ENCODE measurements around the gene BMX. TPM values are rescaled to one million over a fixed set of nuclear protein-coding genes. Genes with fewer than 3 reads are reported as not detected.

Gene BMX
- total RNA-seq, 1 experiment from 2014 or later = 0.08 TPM

GRCh38 chrX:15570145-15570544, 69.5 kb downstream of the BMX start:
- Histone ChIP-seq H3K36me3 (no peaks in the 10 kb centered on the region), H3K9me3 (replicated peaks) (no peaks in the 10 kb centered on the region), H3K27ac (no peak overlapping the region), H3K4me1 (no peaks in the 10 kb centered on the region; the same call in none of the 2 replicates), H3K27me3 (no peaks in the 10 kb centered on the region), H3K4me3 (no peak overlapping the region)
- no peak for DNase-seq

- Histone ChIP-seq H3K27me3 (no peaks in the 10 kb centered on the region), H3K4me1 (peaks cover 24% of the 10 kb centered on the region), H3K36me3 (no peaks in the 10 kb centered on the region), H3K9me3 (replicated peaks) (no peaks in the 10 kb centered on the region), H3K4me3 (no peak overlapping the region), H3K27ac (no peak overlapping the region)
- no peak for DNase-seq
Observed at GRCh38 chrX:15574017-15574416, 73.4 kb downstream of the BMX start.

- Histone ChIP-seq H3K27me3 (no peaks in the 10 kb centered on the region), H3K9me3 (replicated peaks) (no peaks in the 10 kb centered on the region), H3K36me3 (no peaks in the 10 kb centered on the region), H3K4me1 (peaks cover 37% of the 10 kb centered on the region), H3K4me3 (no peak overlapping the region), H3K27ac (no peak overlapping the region)
- peak in 1 of 2 experiments; percentile 42 for DNase-seq
Observed at GRCh38 chrX:15576019-15576418, 75.4 kb downstream of the BMX start.

- H3K9me3 ChIP-seq (replicated peaks) = no peaks in the 10 kb centered on the region
- peaks cover 37% of the 10 kb centered on the region for H3K4me1 ChIP-seq
- H3K4me3 ChIP-seq = no peak overlapping the region
- DNase-seq = peak; percentile 74 to 80
- H3K36me3 ChIP-seq = no peaks in the 10 kb centered on the region
- no peaks in the 10 kb centered on the region for H3K27me3 ChIP-seq
- peak overlapping the region; percentile 63 for H3K27ac ChIP-seq
Observed at GRCh38 chrX:15579778-15580747, 79.5 kb downstream of the BMX start.

GRCh38 chrX:15594371-15594770, 93.8 kb downstream of the BMX start:
- no peak overlapping the region for H3K4me3 ChIP-seq
- no peak overlapping the region for H3K27ac ChIP-seq
- H3K4me1 ChIP-seq = peaks cover 6% of the 10 kb centered on the region; the same call in 1 of the 2 replicates
- no peak for DNase-seq
- no peaks in the 10 kb centered on the region for H3K36me3 ChIP-seq
- H3K27me3 ChIP-seq = 0 out of 2 replicates have a peak, but pooled peaks cover 4% of the 10 kb centered on the region
- no peaks in the 10 kb centered on the region for H3K9me3 ChIP-seq (replicated peaks)

- Histone ChIP-seq H3K4me3 (no peak overlapping the region), H3K9me3 (replicated peaks) (no peaks in the 10 kb centered on the region), H3K27ac (no peak overlapping the region), H3K4me1 (peaks cover 6% of the 10 kb centered on the region; the same call in 1 of the 2 replicates), H3K27me3 (0 out of 2 replicates have a peak, but pooled peaks cover under 1% of the 10 kb centered on the region), H3K36me3 (no peaks in the 10 kb centered on the region)
- no peak for DNase-seq
Observed at GRCh38 chrX:15598026-15598425, 97.4 kb downstream of the BMX start.

GRCh38 chrX:15599461-15599860, 98.9 kb downstream of the BMX start:
- Histone ChIP-seq H3K27ac (no peak overlapping the region), H3K36me3 (no peaks in the 10 kb centered on the region), H3K4me3 (no peak overlapping the region), H3K27me3 (no peaks in the 10 kb centered on the region), H3K4me1 (peaks cover 6% of the 10 kb centered on the region; the same call in 1 of the 2 replicates), H3K9me3 (replicated peaks) (no peaks in the 10 kb centered on the region)
- DNase-seq = no peak

- Histone ChIP-seq H3K36me3 (no peaks in the 10 kb centered on the region), H3K4me1 (peaks cover 6% of the 10 kb centered on the region; the same call in 1 of the 2 replicates), H3K27ac (no peak overlapping the region), H3K4me3 (no peak overlapping the region), H3K27me3 (no peaks in the 10 kb centered on the region), H3K9me3 (replicated peaks) (no peaks in the 10 kb centered on the region)
- DNase-seq = no peak
Observed at GRCh38 chrX:15600049-15600448, 99.4 kb downstream of the BMX start.

GRCh38 chrX:15600745-15601144, 100.1 kb downstream of the BMX start, which contains the start of gene ACE2:
Gene ACE2, minus strand, starts transcription at chrX:15600960. Its CDS starts 49 bp downstream, at chrX:15600911.
- Histone ChIP-seq H3K4me3 (no peak within 1 kb of the TSS), H3K27me3 (no peaks in the 10 kb centered on the region), H3K36me3 (no peaks in the 10 kb centered on the region), H3K9me3 (replicated peaks) (no peaks in the 10 kb centered on the region), H3K4me1 (peaks cover 6% of the 10 kb centered on the region; the same call in 1 of the 2 replicates), H3K27ac (no peak within 1 kb of the TSS)
- DNase-seq = no peak

GRCh38 chrX:15601932-15602331, 101.3 kb downstream of the BMX start:
- no peak overlapping the region for H3K4me3 ChIP-seq
- H3K27me3 ChIP-seq = no peaks in the 10 kb centered on the region
- no peaks in the 10 kb centered on the region for H3K9me3 ChIP-seq (replicated peaks)
- DNase-seq = no peak
- no peaks in the 10 kb centered on the region for H3K36me3 ChIP-seq
- peaks cover 6% of the 10 kb centered on the region; the same call in 1 of the 2 replicates for H3K4me1 ChIP-seq
- no peak overlapping the region for H3K27ac ChIP-seq

- no peak for DNase-seq
- Histone ChIP-seq H3K9me3 (replicated peaks) (no peaks in the 10 kb centered on the region), H3K4me1 (peaks cover 6% of the 10 kb centered on the region; the same call in 1 of the 2 replicates), H3K4me3 (no peak overlapping the region), H3K27ac (no peak overlapping the region), H3K36me3 (no peaks in the 10 kb centered on the region), H3K27me3 (no peaks in the 10 kb centered on the region)
Observed at GRCh38 chrX:15602761-15603160, 102.2 kb downstream of the BMX start.

- Histone ChIP-seq H3K4me1 (no peaks in the 10 kb centered on the region), H3K9me3 (replicated peaks) (no peaks in the 10 kb centered on the region), H3K4me3 (no peak overlapping the region), H3K27me3 (no peaks in the 10 kb centered on the region), H3K27ac (no peak overlapping the region), H3K36me3 (no peaks in the 10 kb centered on the region)
- no peak for DNase-seq
Observed at GRCh38 chrX:15605226-15605625, 104.6 kb downstream of the BMX start.

All from SJCRH30 (cell line).